Amygdala (tissue), 56 donors: ENCODE measurements around the gene PCBP1.
A peak's percentile ranks its signal among the peaks of the same experiment; 100 is the strongest.
"Not testable (repeated sequence)": the region's sequence is repeated elsewhere in the genome, so short reads cannot be mapped to it uniquely, and the experiment has no call there.

ENCODE experiments used
- DNase-seq, 56 donors: peaks; one replicate each; lab custom pipeline; 2025; lab: John Stamatoyannopoulos, UW

Gene PCBP1

DNA sequence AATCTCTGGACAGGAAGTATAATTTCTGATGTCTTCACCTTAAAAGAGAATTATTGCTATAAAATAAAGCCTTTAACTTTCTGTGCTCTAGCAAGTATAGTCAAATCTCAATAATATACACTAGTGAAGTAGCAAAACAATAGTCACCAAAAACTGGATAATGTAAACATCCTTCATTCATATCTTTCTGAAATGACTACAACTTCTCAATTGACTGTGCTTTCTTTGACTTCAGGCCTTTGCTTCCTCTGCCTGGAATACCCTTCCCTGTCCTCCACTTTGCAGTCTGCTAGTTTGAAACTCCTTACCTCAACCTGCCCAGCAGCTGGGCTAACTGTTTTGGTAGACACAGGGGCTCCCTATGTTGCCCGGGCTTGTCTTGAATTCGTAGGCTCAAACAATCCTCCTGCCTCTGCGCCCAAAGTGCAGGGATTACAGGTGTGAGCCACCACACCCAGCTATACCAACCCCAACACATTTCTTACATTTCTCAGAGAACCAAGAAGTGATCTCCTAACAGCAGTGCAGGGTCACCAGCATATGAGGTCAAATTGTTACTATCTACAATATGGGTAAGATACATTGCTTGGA lies 6.6 kb upstream of the PCBP1 start:
- no peak for DNase-seq

DNA sequence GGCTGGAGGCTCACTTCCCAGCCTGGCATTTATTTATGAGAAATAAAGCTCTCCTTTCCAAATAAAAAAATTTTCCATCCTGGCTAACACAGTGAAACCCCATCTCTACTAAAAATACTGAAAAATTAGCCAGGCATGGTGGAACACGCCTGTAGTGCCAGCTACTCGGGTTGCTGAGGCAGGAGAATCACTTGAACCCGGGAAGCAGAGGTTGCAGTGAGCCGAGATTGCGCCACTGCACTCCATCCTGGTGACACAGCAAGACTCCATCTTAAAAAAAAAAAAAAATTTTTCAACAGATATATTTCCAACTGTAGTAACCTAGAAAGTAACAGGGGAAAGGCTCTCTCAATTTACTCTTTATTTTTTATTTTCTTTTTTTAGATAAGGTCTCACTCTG lies 6.1 kb upstream of the PCBP1 start:
- DNase-seq = no peak

DNA sequence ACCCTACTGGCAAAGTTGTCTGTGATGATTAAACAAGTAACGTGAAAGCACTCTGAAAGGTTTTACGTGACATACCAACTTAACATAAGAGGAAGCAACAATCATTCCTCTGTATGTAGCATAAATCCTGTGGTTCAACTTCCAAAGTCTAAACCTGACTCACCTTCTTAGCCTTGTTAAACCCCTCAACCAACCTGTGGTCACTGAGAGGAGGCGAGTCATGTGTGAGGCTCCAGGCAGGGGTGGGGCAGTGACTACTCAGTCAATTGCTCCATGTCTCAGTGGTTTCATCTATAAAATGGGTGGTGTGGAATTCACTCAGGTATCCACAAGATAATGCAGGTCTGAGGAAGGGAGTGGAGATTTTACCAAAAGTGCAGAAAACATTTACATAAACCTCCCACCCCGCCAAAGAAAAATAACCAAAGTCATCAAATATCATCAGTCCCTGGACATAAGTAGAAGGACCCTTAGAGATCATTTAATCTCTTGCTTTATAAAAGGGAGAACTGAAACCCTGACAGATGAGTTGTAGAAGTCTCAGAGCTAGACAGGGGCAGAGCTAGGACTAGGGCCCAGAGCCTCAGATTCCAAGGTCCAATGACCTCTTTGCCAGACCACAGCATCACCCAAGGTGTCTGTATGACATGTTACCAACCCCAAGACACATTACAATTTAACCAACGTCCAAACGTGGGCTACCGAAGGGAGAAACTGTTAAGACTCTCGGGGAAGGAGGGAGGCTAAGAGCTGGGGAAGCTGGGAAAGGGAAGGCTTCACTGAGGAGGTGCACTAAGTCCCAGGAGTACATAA lies 3.7 kb upstream of the PCBP1 start:
- no peak for DNase-seq

- DNase-seq = peak in 11 of 56 donors; percentile 9 to 39 (median 22)
Observed at GRCh38 chr2:70084973-70085710, 2.1 kb upstream of the PCBP1 start.

DNA sequence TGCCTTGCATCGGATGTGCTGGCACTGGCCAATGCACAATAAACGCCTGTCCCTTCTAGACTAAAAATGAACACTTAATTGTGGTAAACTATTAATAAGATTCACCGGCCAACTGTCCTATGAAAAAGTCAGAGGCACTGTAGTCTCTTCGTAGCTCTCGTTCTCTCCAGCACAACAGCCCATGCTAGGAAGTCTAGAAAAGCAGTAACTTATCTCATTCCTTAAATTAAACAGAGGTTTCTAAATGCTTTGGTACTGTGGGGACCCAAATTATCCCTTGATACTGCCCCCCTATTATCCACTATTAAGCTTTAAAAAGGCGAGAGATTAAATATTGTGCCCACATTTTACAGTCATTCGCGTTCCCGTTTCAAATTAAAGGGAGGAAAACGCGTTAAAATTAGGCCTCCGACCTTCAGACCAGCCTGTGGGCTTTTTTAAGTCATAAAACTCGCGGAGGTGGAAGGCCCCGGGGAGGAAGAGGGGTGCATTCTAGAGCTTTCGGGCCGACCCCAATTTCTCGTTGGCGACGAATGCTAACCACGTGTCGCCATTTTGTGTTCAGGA lies 1.5 kb upstream of the PCBP1 start:
- peak in 1 of 56 donors; percentile 23 for DNase-seq

- peak in 51 of 56 donors; percentile 29 to 92 (median 69) for DNase-seq
Observed at GRCh38 chr2:70086278-70086837, 919 bp upstream of the PCBP1 start.

DNA sequence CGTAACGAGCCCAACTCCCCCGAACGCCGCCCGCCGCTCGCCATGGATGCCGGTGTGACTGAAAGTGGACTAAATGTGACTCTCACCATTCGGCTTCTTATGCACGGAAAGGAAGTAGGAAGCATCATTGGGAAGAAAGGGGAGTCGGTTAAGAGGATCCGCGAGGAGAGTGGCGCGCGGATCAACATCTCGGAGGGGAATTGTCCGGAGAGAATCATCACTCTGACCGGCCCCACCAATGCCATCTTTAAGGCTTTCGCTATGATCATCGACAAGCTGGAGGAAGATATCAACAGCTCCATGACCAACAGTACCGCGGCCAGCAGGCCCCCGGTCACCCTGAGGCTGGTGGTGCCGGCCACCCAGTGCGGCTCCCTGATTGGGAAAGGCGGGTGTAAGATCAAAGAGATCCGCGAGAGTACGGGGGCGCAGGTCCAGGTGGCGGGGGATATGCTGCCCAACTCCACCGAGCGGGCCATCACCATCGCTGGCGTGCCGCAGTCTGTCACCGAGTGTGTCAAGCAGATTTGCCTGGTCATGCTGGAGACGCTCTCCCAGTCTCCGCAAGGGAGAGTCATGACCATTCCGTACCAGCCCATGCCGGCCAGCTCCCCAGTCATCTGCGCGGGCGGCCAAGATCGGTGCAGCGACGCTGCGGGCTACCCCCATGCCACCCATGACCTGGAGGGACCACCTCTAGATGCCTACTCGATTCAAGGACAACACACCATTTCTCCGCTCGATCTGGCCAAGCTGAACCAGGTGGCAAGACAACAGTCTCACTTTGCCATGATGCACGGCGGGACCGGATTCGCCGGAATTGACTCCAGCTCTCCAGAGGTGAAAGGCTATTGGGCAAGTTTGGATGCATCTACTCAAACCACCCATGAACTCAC lies 673 bp downstream of the PCBP1 start:
- DNase-seq = peak in 36 of 56 donors; percentile 29 to 78 (median 48)

- no peak for DNase-seq
Observed at GRCh38 chr2:70088598-70089219, 1.4 kb downstream of the PCBP1 start.

DNA sequence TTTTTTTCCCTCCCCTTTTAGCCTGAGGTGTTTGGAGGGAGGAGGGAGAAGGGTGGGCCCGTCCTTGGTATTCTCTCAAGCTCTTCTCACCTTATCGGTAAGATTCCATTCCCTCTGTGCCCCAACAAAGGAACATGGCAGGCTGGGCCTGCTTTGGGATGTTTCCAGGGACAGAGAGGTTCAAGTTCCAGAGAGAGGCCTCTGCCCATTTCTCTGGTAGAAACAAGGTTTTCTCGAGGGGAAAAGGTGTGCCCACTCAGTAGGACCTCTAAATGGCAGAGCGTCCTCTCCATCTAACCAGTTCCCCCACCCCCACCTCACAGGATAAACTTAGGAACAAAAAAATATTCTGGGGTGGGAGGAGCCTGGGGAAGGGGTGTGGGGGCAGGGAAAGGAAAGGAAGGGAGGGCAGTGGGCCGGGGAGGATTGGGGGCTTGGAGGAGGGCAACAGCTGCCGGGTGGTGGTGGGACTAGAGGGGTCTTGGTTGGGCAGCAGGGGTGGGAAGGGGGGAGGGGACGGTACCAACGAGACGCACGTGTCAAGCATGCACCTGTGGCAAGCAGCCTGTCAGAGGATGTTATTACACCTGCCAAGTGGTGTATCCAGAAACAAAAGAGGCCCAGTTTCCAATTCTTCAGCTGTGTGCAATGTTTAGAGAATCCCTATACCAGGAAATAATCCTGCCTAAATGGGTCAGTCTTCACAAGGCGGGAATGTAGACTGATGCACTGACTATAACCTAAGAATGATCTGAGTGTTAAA lies 2.1 kb downstream of the PCBP1 start:
- DNase-seq = peak in 1 of 56 donors; percentile 28

- DNase-seq = no peak
Observed at GRCh38 chr2:70089983-70090525, 2.8 kb downstream of the PCBP1 start.

DNA sequence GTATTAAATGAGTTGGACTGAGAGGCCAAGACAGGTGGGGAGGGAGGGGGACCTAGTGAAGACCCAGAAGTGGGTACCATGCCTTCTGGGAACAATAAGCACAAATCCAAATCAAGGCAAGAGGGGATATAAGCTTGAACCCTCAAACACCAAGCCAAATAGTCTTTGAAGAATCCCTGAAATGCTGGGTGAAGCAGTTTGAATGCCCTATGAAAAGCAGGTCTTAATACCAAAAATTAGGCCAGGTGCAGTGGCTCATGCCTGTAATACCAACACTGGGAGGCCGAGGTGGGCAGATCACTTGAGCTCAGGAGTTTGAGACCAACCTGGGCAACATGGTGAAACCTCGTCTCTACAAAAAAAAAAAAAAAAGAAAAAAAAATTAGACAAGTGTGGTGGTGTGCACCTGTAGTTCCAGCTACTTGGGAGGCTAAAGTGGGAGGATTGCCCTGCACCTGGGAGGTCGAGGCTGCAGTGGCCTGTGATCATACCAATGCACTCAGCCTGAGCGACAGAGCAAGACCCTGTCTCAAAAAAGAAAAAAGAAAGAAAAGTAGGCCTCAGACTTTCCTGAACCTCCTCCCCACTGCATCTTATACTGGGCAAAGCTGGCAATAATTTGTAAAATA lies 3.5 kb downstream of the PCBP1 start:
- no peak for DNase-seq

DNA sequence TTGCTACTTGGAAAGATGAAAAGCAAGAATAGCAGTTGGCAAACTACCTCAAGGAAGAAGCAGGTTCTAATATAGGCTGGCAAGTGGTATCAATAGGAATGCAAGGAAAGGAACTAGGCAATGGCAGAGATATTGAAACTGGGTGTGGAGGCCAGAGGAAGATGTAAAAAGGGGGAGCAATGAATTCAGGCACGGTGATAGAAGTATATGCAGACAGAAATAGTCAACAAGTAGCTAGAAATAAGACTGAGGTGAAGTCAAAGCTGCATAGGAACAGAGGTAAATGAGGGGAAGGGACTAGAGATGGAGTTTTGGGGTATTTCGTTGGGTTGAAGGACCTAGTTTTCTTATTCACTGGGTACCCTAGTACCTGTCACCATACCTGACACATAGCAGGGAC lies 4.1 kb downstream of the PCBP1 start:
- DNase-seq = no peak

DNA sequence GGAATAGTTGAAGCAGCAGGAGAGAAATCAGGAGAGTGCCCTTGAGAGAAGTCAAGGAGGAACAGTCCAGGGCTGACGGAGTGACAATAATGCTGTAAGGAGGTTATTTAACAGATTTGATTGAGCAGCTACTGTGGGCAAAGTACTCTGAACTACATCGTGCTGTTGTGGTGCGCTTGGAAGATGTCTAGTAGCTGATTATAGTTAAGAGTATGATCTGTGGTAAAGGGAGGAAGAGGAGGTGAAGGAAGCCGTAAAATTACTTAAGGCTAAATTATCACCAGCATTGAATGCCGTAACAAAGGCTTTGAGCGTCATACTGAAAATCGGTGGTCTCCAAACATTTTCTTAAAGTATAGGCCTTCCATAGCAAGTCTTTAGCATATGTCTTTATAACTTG lies 4.5 kb downstream of the PCBP1 start:
- DNase-seq = no peak

- DNase-seq = not testable (repeated sequence)
Observed at GRCh38 chr2:70092576-70093243, 5.4 kb downstream of the PCBP1 start.

- DNase-seq = no peak
Observed at GRCh38 chr2:70094171-70094977, 7.1 kb downstream of the PCBP1 start.
